HepG2 (cell line): ENCODE results near the gene CKS1B. TPM values are rescaled to one million over a fixed set of nuclear protein-coding genes. Genes with fewer than 3 reads are reported as not detected.
A peak's percentile ranks its signal among the peaks of the same experiment; 100 is the strongest.

ENCODE experiments used
- ARNTL ChIP-seq: sonication (generic); formaldehyde crosslinking; IDR thresholded peaks from 2 replicates; pipeline ENCODE4 v1.4.0; 2020; ENCODE audit warnings: mild to moderate bottlenecking, missing genetic modification reagents
- DNMT3B ChIP-seq: conservative IDR thresholded peaks from 2 replicates; pipeline ENCODE4 v1.6.1; 2016; ENCODE audit warnings: missing biosample characterization, control low read depth
- NCOR1 ChIP-seq: fragments of 200-600 bp; sonication (generic); IDR thresholded peaks from 2 replicates; pipeline ENCODE4 v1.7.0; 2017; ENCODE audit warnings: antibody characterized with exemption, low read length, borderline replicate concordance
- SOX5 ChIP-seq: IDR thresholded peaks from 2 replicates; pipeline ENCODE4 v1.6.1; 2016; ENCODE audit warnings: borderline replicate concordance
- THAP8 ChIP-seq: sonication (generic); formaldehyde crosslinking; IDR thresholded peaks from 2 replicates; pipeline ENCODE4 v1.5.1; 2020; ENCODE audit warnings: missing genetic modification reagents, mild to moderate bottlenecking, borderline replicate concordance
- U2AF2 ChIP-seq: fragments of 200-400 bp; formaldehyde crosslinking; IDR thresholded peaks from 2 replicates; pipeline ENCODE4 v1.6.1; 2017; ENCODE audit warnings: low read depth, mild to moderate bottlenecking, low read length
- ZBTB2 ChIP-seq: sonication (generic); formaldehyde crosslinking; IDR thresholded peaks from 2 replicates; pipeline ENCODE4 v1.8.0; 2022; ENCODE audit warnings: low read depth, missing genetic modification reagents
- ZBTB21 ChIP-seq: sonication (generic); formaldehyde crosslinking; IDR thresholded peaks from 2 replicates; pipeline ENCODE4 v1.4.0; 2020; ENCODE audit warnings: missing genetic modification reagents
- ZBTB42 ChIP-seq: sonication (generic); formaldehyde crosslinking; IDR thresholded peaks from 2 replicates; pipeline ENCODE4 v1.5.0; 2020; ENCODE audit warnings: mild to moderate bottlenecking, missing genetic modification reagents
- ZNF121 ChIP-seq: sonication (generic); formaldehyde crosslinking; IDR thresholded peaks from 2 replicates; pipeline ENCODE4 v1.5.0; 2020; ENCODE audit warnings: mild to moderate bottlenecking, missing genetic modification reagents
- ZNF562 ChIP-seq: sonication (generic); formaldehyde crosslinking; IDR thresholded peaks from 2 replicates; pipeline ENCODE4 v1.8.0; 2022; ENCODE audit warnings: missing genetic modification reagents, borderline replicate concordance
- ZNF75D ChIP-seq: sonication (generic); formaldehyde crosslinking; IDR thresholded peaks from 2 replicates; pipeline ENCODE4 v1.8.1; 2023; ENCODE audit warnings: missing genetic modification reagents, mild to moderate bottlenecking, borderline replicate concordance
- ZNF788 ChIP-seq: sonication (generic); formaldehyde crosslinking; IDR thresholded peaks from 2 replicates; pipeline ENCODE4 v1.5.0; 2020; ENCODE audit warnings: mild to moderate bottlenecking, missing genetic modification reagents, borderline replicate concordance
- polyA plus RNA-seq, 8 experiments: library from polyadenylated mRNA; depleted of rRNA in 3 of 8; stranded (reverse) in 7 of 8; unstranded in 1 of 8; fragments of >200 nt; fragmentation: Illumina TruSeq in 4 of 8; extraction: Trizol in 4 of 8; gene quantifications; 2 replicates each; pipeline versions ENCODE4 v1.2.1 to v1.2.3, GENCODE V29; 2011 to 2016; ENCODE audit warnings: low read depth in 4 of 8, missing spikeins in 1 of 8, mixed read lengths in 1 of 8; ENCODE audit not compliant: insufficient read depth in 1 of 8
- total RNA-seq, 5 experiments: library from RNA; depleted of rRNA; stranded (reverse); fragments of >200 nt; fragmentation: Illumina TruSeq; extraction: Trizol; gene quantifications; 2 replicates each; pipeline ENCODE4 v1.2.3, GENCODE V29; 2016; ENCODE audit warnings: low read depth in 1 of 5
- TF ChIP-seq, protein P1 (sequence below): sonication (generic); formaldehyde crosslinking; IDR thresholded peaks from 2 replicates; pipeline ENCODE4 v1.5.0; 2020; ENCODE audit warnings: mild to moderate bottlenecking, missing genetic modification reagents, borderline replicate concordance

CKS1B gene
- total and polyA plus RNA-seq, 2 of the 13 experiments (the other 11 are each of a cell fraction or from before 2014, with no cell fraction given): 217 to 222 TPM

GRCh38 chr1:154938604-154939399 is 35.7 kb upstream of the CKS1B start (continued):
- TF ChIP-seq ZBTB2: no peak
- no peak for TF ChIP-seq ZBTB42 (CRISPR knock-in tag)
- TF ChIP-seq SOX5 (CRISPR knock-in tag): no peak
- TF ChIP-seq, protein P1, sequence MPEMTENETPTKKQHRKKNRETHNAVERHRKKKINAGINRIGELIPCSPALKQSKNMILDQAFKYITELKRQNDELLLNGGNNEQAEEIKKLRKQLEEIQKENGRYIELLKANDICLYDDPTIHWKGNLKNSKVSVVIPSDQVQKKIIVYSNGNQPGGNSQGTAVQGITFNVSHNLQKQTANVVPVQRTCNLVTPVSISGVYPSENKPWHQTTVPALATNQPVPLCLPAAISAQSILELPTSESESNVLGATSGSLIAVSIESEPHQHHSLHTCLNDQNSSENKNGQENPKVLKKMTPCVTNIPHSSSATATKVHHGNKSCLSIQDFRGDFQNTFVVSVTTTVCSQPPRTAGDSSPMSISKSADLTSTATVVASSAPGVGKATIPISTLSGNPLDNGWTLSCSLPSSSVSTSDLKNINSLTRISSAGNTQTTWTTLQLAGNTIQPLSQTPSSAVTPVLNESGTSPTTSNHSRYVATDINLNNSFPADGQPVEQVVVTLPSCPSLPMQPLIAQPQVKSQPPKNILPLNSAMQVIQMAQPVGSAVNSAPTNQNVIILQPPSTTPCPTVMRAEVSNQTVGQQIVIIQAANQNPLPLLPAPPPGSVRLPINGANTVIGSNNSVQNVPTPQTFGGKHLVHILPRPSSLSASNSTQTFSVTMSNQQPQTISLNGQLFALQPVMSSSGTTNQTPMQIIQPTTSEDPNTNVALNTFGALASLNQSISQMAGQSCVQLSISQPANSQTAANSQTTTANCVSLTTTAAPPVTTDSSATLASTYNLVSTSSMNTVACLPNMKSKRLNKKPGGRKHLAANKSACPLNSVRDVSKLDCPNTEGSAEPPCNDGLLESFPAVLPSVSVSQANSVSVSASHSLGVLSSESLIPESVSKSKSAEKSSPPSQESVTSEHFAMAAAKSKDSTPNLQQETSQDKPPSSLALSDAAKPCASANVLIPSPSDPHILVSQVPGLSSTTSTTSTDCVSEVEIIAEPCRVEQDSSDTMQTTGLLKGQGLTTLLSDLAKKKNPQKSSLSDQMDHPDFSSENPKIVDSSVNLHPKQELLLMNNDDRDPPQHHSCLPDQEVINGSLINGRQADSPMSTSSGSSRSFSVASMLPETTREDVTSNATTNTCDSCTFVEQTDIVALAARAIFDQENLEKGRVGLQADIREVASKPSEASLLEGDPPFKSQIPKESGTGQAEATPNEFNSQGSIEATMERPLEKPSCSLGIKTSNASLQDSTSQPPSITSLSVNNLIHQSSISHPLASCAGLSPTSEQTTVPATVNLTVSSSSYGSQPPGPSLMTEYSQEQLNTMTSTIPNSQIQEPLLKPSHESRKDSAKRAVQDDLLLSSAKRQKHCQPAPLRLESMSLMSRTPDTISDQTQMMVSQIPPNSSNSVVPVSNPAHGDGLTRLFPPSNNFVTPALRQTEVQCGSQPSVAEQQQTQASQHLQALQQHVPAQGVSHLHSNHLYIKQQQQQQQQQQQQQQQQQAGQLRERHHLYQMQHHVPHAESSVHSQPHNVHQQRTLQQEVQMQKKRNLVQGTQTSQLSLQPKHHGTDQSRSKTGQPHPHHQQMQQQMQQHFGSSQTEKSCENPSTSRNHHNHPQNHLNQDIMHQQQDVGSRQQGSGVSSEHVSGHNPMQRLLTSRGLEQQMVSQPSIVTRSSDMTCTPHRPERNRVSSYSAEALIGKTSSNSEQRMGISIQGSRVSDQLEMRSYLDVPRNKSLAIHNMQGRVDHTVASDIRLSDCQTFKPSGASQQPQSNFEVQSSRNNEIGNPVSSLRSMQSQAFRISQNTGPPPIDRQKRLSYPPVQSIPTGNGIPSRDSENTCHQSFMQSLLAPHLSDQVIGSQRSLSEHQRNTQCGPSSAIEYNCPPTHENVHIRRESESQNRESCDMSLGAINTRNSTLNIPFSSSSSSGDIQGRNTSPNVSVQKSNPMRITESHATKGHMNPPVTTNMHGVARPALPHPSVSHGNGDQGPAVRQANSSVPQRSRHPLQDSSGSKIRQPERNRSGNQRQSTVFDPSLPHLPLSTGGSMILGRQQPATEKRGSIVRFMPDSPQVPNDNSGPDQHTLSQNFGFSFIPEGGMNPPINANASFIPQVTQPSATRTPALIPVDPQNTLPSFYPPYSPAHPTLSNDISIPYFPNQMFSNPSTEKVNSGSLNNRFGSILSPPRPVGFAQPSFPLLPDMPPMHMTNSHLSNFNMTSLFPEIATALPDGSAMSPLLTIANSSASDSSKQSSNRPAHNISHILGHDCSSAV (CRISPR knock-in tag): no peak
- no peak for TF ChIP-seq ARNTL (CRISPR knock-in tag)
- no peak for TF ChIP-seq ZNF562 (CRISPR knock-in tag)
- peak; percentile 97 for TF ChIP-seq ZNF121 (CRISPR knock-in tag)
- TF ChIP-seq U2AF2: no peak
- no peak for TF ChIP-seq DNMT3B (CRISPR knock-in tag)
- TF ChIP-seq ZNF75D (CRISPR knock-in tag): no peak
- 0 out of 2 replicates have a peak, but pooled peaks have one; percentile 22 for TF ChIP-seq ZBTB21 (CRISPR knock-in tag)
- TF ChIP-seq ZNF788 (CRISPR knock-in tag): 0 out of 2 replicates have a peak, but pooled peaks have one; percentile 17
- no peak for TF ChIP-seq NCOR1
- no peak for TF ChIP-seq THAP8
